K562 (cell line): ENCODE measurements around the gene SLX9. TPM values are rescaled to one million over a fixed set of nuclear protein-coding genes. Genes with fewer than 3 reads are reported as not detected.

Source experiments
- ATAC-seq: fragments of 200-7000 bp; cut with Tn5 transposase; 3 replicates; pipeline ENCODE4 v1.9.1; 2020; ENCODE audit warnings: moderate library complexity
- BruUV-seq: library from RNA; stranded (reverse); fragments of 400-500 nt; replicated peaks from 2 replicates; lab custom pipeline; 2021; lab: Mats Ljungman, UMichigan
- CTCF ChIA-PET: fragments of 300-600 bp; formaldehyde crosslinking; extraction: SDS; loops from one replicate; lab custom pipeline; 2021; ENCODE audit warnings: low intra/inter-chr PET ratio; lab: Yijun Ruan, JAX
- POLR2A ChIA-PET: fragments of 300-600, 350-650 bp; sonication (Branson Sonifier 250); formaldehyde crosslinking; extraction: SDS; loops from one replicate; lab custom pipeline; 2021; ENCODE audit warnings: antibody characterized with exemption, inconsistent platforms; lab: Yijun Ruan, JAX
- DNase-seq, 4 experiments: peaks; one replicate each; pipeline versions ENCODE4 v3.0.0 to v3.0.0-alpha.2; 2011 to 2018; ENCODE audit warnings: low spot score in 3 of 4, mixed read lengths in 3 of 4; ENCODE audit errors: extremely low read depth in 1 of 4
- FAIRE-seq: peaks from 2 replicates; lab custom pipeline; 2011; peaks lifted over from hg19 to GRCh38; lab: Jason Lieb, UNC
- H2AFZ ChIP-seq: 2 replicates; pipeline ENCODE4 v1.6.0; 2011; ENCODE audit warnings: low read depth, low read length, control low read depth, inconsistent platforms
- H3K27ac ChIP-seq: fragments of 200-600 bp; 3 replicates; pipeline ENCODE4 v1.8.0; 2011; ENCODE audit warnings: low read depth, mild to moderate bottlenecking, control low read depth, inconsistent platforms, low read length, moderate library complexity, mixed read lengths; ENCODE audit errors: extremely low read depth
- H3K27me3 ChIP-seq, 2 experiments: fragments of 300-600 bp in 1 of 2; 2 replicates in 1 of 2; 3 replicates in 1 of 2; pipeline versions ENCODE4 v1.6.0 to v1.8.0; 2011; ENCODE audit warnings: inconsistent platforms in 2 of 2, low read length in 2 of 2, mild to moderate bottlenecking in 1 of 2, mixed read lengths in 1 of 2, moderate library complexity in 1 of 2; ENCODE audit not compliant: control insufficient read depth in 2 of 2, insufficient read depth in 2 of 2
- H3K36me3 ChIP-seq: fragments of 300-600 bp; 3 replicates; pipeline ENCODE4 v1.8.0; 2011; ENCODE audit warnings: mild to moderate bottlenecking, low read length, inconsistent platforms; ENCODE audit not compliant: control insufficient read depth, insufficient read depth
- H3K4me1 ChIP-seq, 2 experiments: fragments of 200-600 bp in 1 of 2; replicated peaks in 1 of 2; 2 replicates in 1 of 2; 3 replicates in 1 of 2; pipeline versions ENCODE4 v1.5.1 to v1.8.0; 2011; ENCODE audit warnings: inconsistent platforms in 2 of 2, low read length in 2 of 2, mild to moderate bottlenecking in 1 of 2, mixed read lengths in 1 of 2, moderate library complexity in 1 of 2; ENCODE audit not compliant: control insufficient read depth in 2 of 2, insufficient read depth in 2 of 2
- H3K4me2 ChIP-seq: 2 replicates; pipeline ENCODE4 v1.6.1; 2011; ENCODE audit warnings: low read length, control low read depth, inconsistent platforms, mixed read lengths; ENCODE audit not compliant: insufficient read depth
- H3K4me3 ChIP-seq: fragments of 200-600 bp; sonication (generic), shearing (Covaris generic); 2 replicates; pipeline ENCODE4 v1.5.1; 2016; ENCODE audit warnings: control low read depth, inconsistent platforms
- H3K79me2 ChIP-seq: fragments of 200-600 bp; 3 replicates; pipeline ENCODE4 v1.8.0; 2011; ENCODE audit warnings: low read length, inconsistent platforms; ENCODE audit not compliant: control insufficient read depth, insufficient read depth
- H3K9ac ChIP-seq, 2 experiments: 2 replicates each; pipeline versions ENCODE4 v1.6.0 to v1.6.1; 2011; ENCODE audit warnings: low read depth in 2 of 2, low read length in 2 of 2, control low read depth in 1 of 2, inconsistent platforms in 1 of 2, mild to moderate bottlenecking in 1 of 2, mixed read lengths in 1 of 2; ENCODE audit not compliant: insufficient read depth in 1 of 2
- H3K9me1 ChIP-seq: one replicate; pipeline ENCODE4 v1.6.0; 2011; ENCODE audit warnings: inconsistent platforms, mild to moderate bottlenecking, low read length, moderate library complexity; ENCODE audit not compliant: control insufficient read depth, insufficient read depth
- H3K9me3 ChIP-seq: replicated peaks from 2 replicates; pipeline ENCODE4 v1.5.1; 2011; ENCODE audit warnings: low read depth, low read length, inconsistent platforms; ENCODE audit not compliant: control insufficient read depth, insufficient read depth
- H4K20me1 ChIP-seq: replicated peaks from 2 replicates; pipeline ENCODE4 v1.6.1; 2011; ENCODE audit warnings: low read length, inconsistent platforms, mixed read lengths; ENCODE audit not compliant: control insufficient read depth, insufficient read depth
- DMBX1 ChIP-seq: fragments of 250-450 bp; sonication (Bioruptor Pico); IDR thresholded peaks from 2 replicates; pipeline ENCODE4 v1.8.0; 2022; ENCODE audit warnings: inconsistent platforms, mild to moderate bottlenecking, moderate library complexity, borderline replicate concordance
- RBFOX2 ChIP-seq: fragments of 200-400 bp; formaldehyde crosslinking; IDR thresholded peaks from 2 replicates; pipeline ENCODE4 v1.6.1; 2017; ENCODE audit warnings: low read depth, mild to moderate bottlenecking, low read length, moderate library complexity
- ZNF354B ChIP-seq: fragments of 250-450 bp; sonication (Bioruptor Pico); IDR thresholded peaks from 2 replicates; pipeline ENCODE4 v1.4.0; 2020
- WGBS: fragments of 100-300 bp; shearing (Covaris generic); methylation state at CpG from one replicate; pipeline ENCODE4 v1.1.6; 2016; ENCODE audit warnings: low coverage, mixed read lengths; ENCODE audit not compliant: insufficient coverage; ENCODE audit errors: missing lambda C conversion rate; 5-methylcytosine and 5-hydroxymethylcytosine counted together
- in situ Hi-C: fragments of 300-500 bp; cut with MboI; formaldehyde crosslinking; loops from 4 replicates; pipeline ENCODE4 v1.15.0; 2018; ENCODE audit warnings: inconsistent platforms, mixed read lengths
- intact Hi-C: fragments of 100-400 bp; cut with micrococcal nuclease; formaldehyde crosslinking; loops from 2 replicates; pipeline ENCODE4 v1.14.2; 2022
- polyA plus RNA-seq, 8 experiments: library from polyadenylated mRNA; depleted of rRNA in 4 of 8; stranded (reverse) in 5 of 8; unstranded in 3 of 8; fragments of >200 nt; fragmentation: Nextera tagmentation in 2 of 8; fragmentation: Illumina TruSeq in 1 of 8; extraction: Ambion mirVana in 2 of 8; extraction: Trizol in 1 of 8; gene quantifications; 2 replicates each; pipeline versions ENCODE4 v1.2.1 to v1.2.3, GENCODE V29; 2011 to 2014; ENCODE audit warnings: inconsistent platforms in 1 of 8, missing spikeins in 1 of 8
- total RNA-seq, 7 experiments: library from RNA; depleted of rRNA in 6 of 7; stranded (reverse); fragments of >200 nt in 6 of 7; fragmentation: Illumina TruSeq in 2 of 7; extraction: Trizol in 2 of 7; gene quantifications; 2 replicates each; pipeline versions ENCODE4 v1.2.1 to v1.2.3, GENCODE V29; 2011 to 2021; ENCODE audit warnings: low replicate concordance in 1 of 7

Gene SLX9
- total and polyA plus RNA-seq, 9 of the 15 experiments (the other 6 are each of a cell fraction or from before 2014, with no cell fraction given) = 1.2 to 75.5 (median 16.5) TPM

DNA sequence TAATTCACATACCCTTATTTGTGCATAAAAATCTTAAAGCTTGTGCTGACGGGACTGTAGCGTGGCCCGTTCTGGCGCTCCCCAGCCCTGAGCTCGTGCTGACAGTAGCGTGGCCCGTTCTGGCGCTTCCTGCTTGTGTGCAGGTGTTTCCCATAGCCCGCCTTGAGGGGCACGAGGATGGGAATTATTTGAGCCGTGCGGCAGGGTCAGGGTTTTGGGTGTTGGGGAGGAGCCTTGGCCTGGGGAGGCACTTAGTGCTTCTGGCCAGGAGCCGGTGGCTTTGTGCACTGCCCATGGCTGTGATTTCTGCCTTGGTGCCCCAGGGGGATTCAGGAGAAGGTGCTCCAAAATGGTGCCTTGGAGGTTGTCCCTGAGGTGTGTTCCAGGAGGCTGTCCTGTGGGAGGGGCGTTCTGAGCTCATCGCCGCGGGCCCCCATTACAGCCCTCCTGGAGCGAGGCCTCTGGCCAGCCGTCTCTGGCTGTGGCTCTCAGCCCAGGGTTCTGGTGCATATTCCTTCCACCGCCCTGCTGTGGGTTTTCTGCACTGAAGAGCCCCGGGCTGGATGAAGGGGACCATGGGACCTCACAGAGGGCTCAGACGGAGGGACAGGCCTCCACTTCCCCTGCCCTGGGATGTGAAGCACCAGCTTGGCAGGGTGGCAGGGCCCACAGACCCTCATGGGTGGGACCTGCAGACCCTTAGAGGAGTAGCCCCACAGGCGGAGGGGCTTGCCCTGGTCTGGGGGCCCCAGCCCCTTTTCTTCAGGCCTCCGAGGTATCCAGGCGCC is 6.6 kb downstream of the SLX9 start:
- Histone ChIP-seq H3K4me1 (peaks cover 3 to 54% of the 10 kb centered on the region in 2 experiments; a peak in 4 of 5 replicates), H3K79me2 (peaks cover 92% of the 10 kb centered on the region), H3K36me3 (peaks cover 96% of the 10 kb centered on the region; the same call in 2 of the 3 replicates), H3K4me2 (no peak overlapping the region), H3K9ac (no peak overlapping the region), H3K27me3 (no peaks in the 10 kb centered on the region), H3K9me1 (peaks cover 7% of the 10 kb centered on the region), H3K4me3 (no peak overlapping the region), H3K27ac (no peak overlapping the region), H3K9me3 (no peaks in the 10 kb centered on the region), H2AFZ (no peak overlapping the region), H4K20me1 (peaks cover 68% of the 10 kb centered on the region)
- DNase-seq (no peak), FAIRE-seq (no peak), ATAC-seq (no peak)
- in situ Hi-C loops = loop anchor here (5.0 kb wide), 1 partner anchor 191 kb away; no protein-coding TSS in a partner anchor
- intact Hi-C loops = no loop called here
- ChIA-PET CTCF (no interaction called here), POLR2A (interaction anchor here (0.6 to 4.2 kb wide), 3 partner anchors 12 to 192 kb away, joined by 3 to 14 read pairs (median 4); no protein-coding TSS in a partner anchor)
- no TSS peak for BruUV-seq
- 94% methylated on average over 23 of the region's 25 CpGs for WGBS
- TF ChIP-seq DMBX1 (CRISPR knock-in tag) (no peak), ZNF354B (CRISPR knock-in tag) (no peak), RBFOX2 (peak; percentile 47; the same call in 1 of the 2 replicates)
